Measurements from ENCODE around the gene CETP.
"Not testable (repeated sequence)": the region's sequence is repeated elsewhere in the genome, so short reads cannot be mapped to it uniquely, and the experiment has no call there.

Gene CETP

GRCh38 chr16:56966093-56966475, 4.3 kb downstream of the CETP start:
- FAIRE-seq, result no peak
- TF ChIP-seq TAF1 (IDR thresholded peaks at IDR 0.05; ENCODE audit: borderline replicate concordance, low read depth, low read length), result no peak
- TF ChIP-seq POLR2A (IDR thresholded peaks at IDR 0.05; ENCODE audit: low read depth, low read length), result no peak
- no peak for TF ChIP-seq POLR2AphosphoS5 (IDR thresholded peaks at IDR 0.05; ENCODE audit: low read depth, low read length)

GRCh38 chr16:56967733-56968132, 6.0 kb downstream of the CETP start:
- no peak for FAIRE-seq
- TF ChIP-seq POLR2A (IDR thresholded peaks at IDR 0.05; ENCODE audit: low read depth, low read length) (no peak), POLR2AphosphoS5 (IDR thresholded peaks at IDR 0.05; ENCODE audit: low read depth, low read length) (no peak), TAF1 (IDR thresholded peaks at IDR 0.05; ENCODE audit: borderline replicate concordance, low read depth, low read length) (no peak)
- DNase-seq (ENCODE audit: insufficient read length), result no peak

More at GRCh38 chr16:56966093-56966475, 4.3 kb downstream of the CETP start:
- no peak for DNase-seq (ENCODE audit: insufficient read length)

- TF ChIP-seq POLR2A (IDR thresholded peaks at IDR 0.05; ENCODE audit: low read depth, low read length) (no peak), TAF1 (IDR thresholded peaks at IDR 0.05; ENCODE audit: borderline replicate concordance, low read depth, low read length) (no peak), POLR2AphosphoS5 (IDR thresholded peaks at IDR 0.05; ENCODE audit: low read depth, low read length) (no peak)
- DNase-seq (ENCODE audit: insufficient read length) (no peak), FAIRE-seq (no peak)
Observed at GRCh38 chr16:56969769-56970168, 8.0 kb downstream of the CETP start.

GRCh38 chr16:56970934-56971767, 9.4 kb downstream of the CETP start:
- TF ChIP-seq POLR2AphosphoS5 (IDR thresholded peaks at IDR 0.05; ENCODE audit: low read depth, low read length) (peak; percentile 65), TAF1 (IDR thresholded peaks at IDR 0.05; ENCODE audit: borderline replicate concordance, low read depth, low read length) (peak; percentile 59; the same call in 1 of the 2 replicates), POLR2A (IDR thresholded peaks at IDR 0.05; ENCODE audit: low read depth, low read length) (peak; percentile 57; the same call in 1 of the 2 replicates)
- FAIRE-seq (peak; percentile 96), DNase-seq (ENCODE audit: insufficient read length) (no peak)

- no peak for TF ChIP-seq POLR2AphosphoS5 (IDR thresholded peaks at IDR 0.05; ENCODE audit: low read depth, low read length)
- TF ChIP-seq POLR2A (IDR thresholded peaks at IDR 0.05; ENCODE audit: low read depth, low read length), result no peak
- TF ChIP-seq TAF1 (IDR thresholded peaks at IDR 0.05; ENCODE audit: borderline replicate concordance, low read depth, low read length), result no peak
- DNase-seq (ENCODE audit: insufficient read length) (no peak), FAIRE-seq (no peak)
Observed at GRCh38 chr16:56971768-56972043, 10.0 kb downstream of the CETP start.

GRCh38 chr16:56972403-56973293, 10.9 kb downstream of the CETP start:
- TF ChIP-seq POLR2A (IDR thresholded peaks at IDR 0.05; ENCODE audit: low read depth, low read length), result no peak
- TF ChIP-seq TAF1 (IDR thresholded peaks at IDR 0.05; ENCODE audit: borderline replicate concordance, low read depth, low read length), result no peak
- no peak for TF ChIP-seq POLR2AphosphoS5 (IDR thresholded peaks at IDR 0.05; ENCODE audit: low read depth, low read length)
- DNase-seq (ENCODE audit: insufficient read length) (no peak), FAIRE-seq (peak; percentile 71)

GRCh38 chr16:56973294-56973689, 11.5 kb downstream of the CETP start:
- no peak for TF ChIP-seq POLR2AphosphoS5 (IDR thresholded peaks at IDR 0.05; ENCODE audit: low read depth, low read length)
- no peak for TF ChIP-seq TAF1 (IDR thresholded peaks at IDR 0.05; ENCODE audit: borderline replicate concordance, low read depth, low read length)
- TF ChIP-seq POLR2A (IDR thresholded peaks at IDR 0.05; ENCODE audit: low read depth, low read length), result no peak
- DNase-seq (ENCODE audit: insufficient read length), result no peak
- FAIRE-seq, result no peak

- peak; percentile 73 for FAIRE-seq
- DNase-seq (ENCODE audit: insufficient read length), result not testable (repeated sequence)
Observed at GRCh38 chr16:56973899-56974298, 12.1 kb downstream of the CETP start.

- TF ChIP-seq POLR2AphosphoS5 (IDR thresholded peaks at IDR 0.05; ENCODE audit: low read depth, low read length) (no peak), POLR2A (IDR thresholded peaks at IDR 0.05; ENCODE audit: low read depth, low read length) (no peak), TAF1 (IDR thresholded peaks at IDR 0.05; ENCODE audit: borderline replicate concordance, low read depth, low read length) (no peak)
- FAIRE-seq, result peak; percentile 56
- no peak for DNase-seq (ENCODE audit: insufficient read length)
Observed at GRCh38 chr16:56974549-56975300, 13.0 kb downstream of the CETP start.

GRCh38 chr16:56975714-56976113, 14.0 kb downstream of the CETP start:
- FAIRE-seq, result no peak
- DNase-seq (ENCODE audit: insufficient read length), result no peak
- TF ChIP-seq POLR2A (IDR thresholded peaks at IDR 0.05; ENCODE audit: low read depth, low read length) (no peak), POLR2AphosphoS5 (IDR thresholded peaks at IDR 0.05; ENCODE audit: low read depth, low read length) (no peak), TAF1 (IDR thresholded peaks at IDR 0.05; ENCODE audit: borderline replicate concordance, low read depth, low read length) (no peak)

GRCh38 chr16:56977216-56977615, 15.5 kb downstream of the CETP start:
- no peak for DNase-seq (ENCODE audit: insufficient read length)
- no peak for TF ChIP-seq TAF1 (IDR thresholded peaks at IDR 0.05; ENCODE audit: borderline replicate concordance, low read depth, low read length)
- TF ChIP-seq POLR2A (IDR thresholded peaks at IDR 0.05; ENCODE audit: low read depth, low read length), result no peak
- no peak for TF ChIP-seq POLR2AphosphoS5 (IDR thresholded peaks at IDR 0.05; ENCODE audit: low read depth, low read length)
- FAIRE-seq, result no peak

Measured in GM12892 (cell line).